GM12878 (cell line): ENCODE results near the gene ZP2. TPM values are rescaled to one million over a fixed set of nuclear protein-coding genes. Genes with fewer than 3 reads are reported as not detected.

Experiments
- ATAC-seq: fragments of 200-7000 bp; cut with Tn5 transposase; 3 replicates; pipeline ENCODE4 v1.9.1; 2020; ENCODE audit warnings: mild to moderate bottlenecking, moderate library complexity
- BruUV-seq: library from RNA; stranded (reverse); fragments of 400-500 nt; replicated peaks from 2 replicates; lab custom pipeline; 2021; lab: Mats Ljungman, UMichigan
- CTCF ChIA-PET: fragments of 300-600 bp; sonication (Branson Sonifier 250); formaldehyde crosslinking; extraction: SDS; loops from one replicate; lab custom pipeline; 2021; ENCODE audit warnings: inconsistent platforms; lab: Yijun Ruan, JAX
- POLR2A ChIA-PET: fragments of 350-600 bp; formaldehyde crosslinking; extraction: SDS; loops from one replicate; lab custom pipeline; 2021; ENCODE audit warnings: inconsistent platforms; lab: Charles Lee
- RAD21 ChIA-PET: fragments of 300-600 bp; sonication (Branson Sonifier 250); formaldehyde crosslinking; loops from one replicate; lab custom pipeline; 2023; ENCODE audit warnings: antibody characterized with exemption; ENCODE audit not compliant: unreplicated experiment; lab: Charles Lee
- SMC1A ChIA-PET: fragments of 300-600 bp; sonication (Branson Sonifier 250); formaldehyde crosslinking; loops from one replicate; lab custom pipeline; 2023; ENCODE audit not compliant: unreplicated experiment, uncharacterized antibody; lab: Charles Lee
- DNase-seq: peaks from one replicate; pipeline ENCODE4 v3.0.0-alpha.2; 2011; ENCODE audit warnings: low read depth, low spot score
- FAIRE-seq: peaks from 3 replicates; lab custom pipeline; 2011; peaks lifted over from hg19 to GRCh38; lab: Jason Lieb, UNC
- H2AFZ ChIP-seq: 2 replicates; pipeline ENCODE4 v1.6.0; 2011; ENCODE audit warnings: low read depth, low read length, control low read depth; ENCODE audit not compliant: control insufficient read depth
- H3K27ac ChIP-seq: 2 replicates; pipeline ENCODE4 v1.5.1; 2011; ENCODE audit warnings: control low read depth; ENCODE audit not compliant: control insufficient read depth, insufficient read depth
- H3K27me3 ChIP-seq, 2 experiments: replicated peaks in 1 of 2; 2 replicates each; pipeline versions ENCODE4 v1.6.0 to v1.6.1; 2011; ENCODE audit warnings: low read length in 1 of 2; ENCODE audit not compliant: control insufficient read depth in 2 of 2, insufficient read depth in 2 of 2
- H3K36me3 ChIP-seq, 2 experiments: 2 replicates each; pipeline ENCODE4 v1.5.1; 2011; ENCODE audit warnings: low read length in 1 of 2; ENCODE audit not compliant: control insufficient read depth in 2 of 2, insufficient read depth in 2 of 2
- H3K4me1 ChIP-seq: 2 replicates; pipeline ENCODE4 v1.6.1; 2011; ENCODE audit warnings: mild to moderate bottlenecking, low read length, moderate library complexity, mixed read lengths; ENCODE audit not compliant: control insufficient read depth, insufficient read depth
- H3K4me2 ChIP-seq: 2 replicates; pipeline ENCODE4 v1.6.0; 2011; ENCODE audit warnings: control low read depth; ENCODE audit not compliant: control insufficient read depth, insufficient read depth
- H3K4me3 ChIP-seq: fragments of 200-600 bp; sonication (generic); 2 replicates; pipeline ENCODE4 v1.5.1; 2016
- H3K79me2 ChIP-seq: 2 replicates; pipeline ENCODE4 v1.6.0; 2011; ENCODE audit warnings: low read length; ENCODE audit not compliant: control insufficient read depth, insufficient read depth
- H3K9ac ChIP-seq: 2 replicates; pipeline ENCODE4 v1.8.0; 2011; ENCODE audit warnings: low read length, control low read depth, mixed read lengths; ENCODE audit not compliant: control insufficient read depth, insufficient read depth
- H3K9me3 ChIP-seq: replicated peaks from 3 replicates; pipeline ENCODE4 v1.5.1; 2011; ENCODE audit warnings: mild to moderate bottlenecking, low read length; ENCODE audit not compliant: control insufficient read depth, insufficient read depth
- H4K20me1 ChIP-seq: 2 replicates; pipeline ENCODE4 v1.6.0; 2011; ENCODE audit not compliant: control insufficient read depth, insufficient read depth
- ATF2 ChIP-seq: IDR thresholded peaks from 2 replicates; pipeline ENCODE4 v1.6.1; 2012; ENCODE audit warnings: low read length, inconsistent platforms
- CBX3 ChIP-seq: fragments of 200-600 bp; sonication (generic); IDR thresholded peaks from 2 replicates; pipeline ENCODE4 v1.6.1; 2016; ENCODE audit warnings: low read depth, borderline replicate concordance
- EGR1 ChIP-seq, 2 experiments: IDR thresholded peaks; 1 replicate in 1 of 2; 2 replicates in 1 of 2; pipeline ENCODE4 v1.6.1; 2011 to 2012; ENCODE audit warnings: low read depth in 2 of 2, low read length in 2 of 2, borderline replicate concordance in 1 of 2, mild to moderate bottlenecking in 1 of 2, moderate library complexity in 1 of 2
- EZH2 ChIP-seq: IDR thresholded peaks from 2 replicates; pipeline ENCODE4 v1.6.1; 2012; ENCODE audit warnings: low read depth, mild to moderate bottlenecking, control low read depth, inconsistent platforms, low read length, borderline replicate concordance; ENCODE audit not compliant: control insufficient read depth
- GABPA ChIP-seq: IDR thresholded peaks from 2 replicates; pipeline ENCODE4 v1.6.1; 2014; ENCODE audit warnings: antibody characterized with exemption, low read depth, mild to moderate bottlenecking, inconsistent platforms
- IRF5 ChIP-seq: fragments of 450-650 bp; IDR thresholded peaks from 2 replicates; pipeline ENCODE4 v1.6.1; 2017; ENCODE audit warnings: borderline replicate concordance
- MEF2A ChIP-seq: IDR thresholded peaks from 2 replicates; pipeline ENCODE4 v1.6.1; 2011; ENCODE audit warnings: low read depth, mild to moderate bottlenecking, low read length, moderate library complexity; ENCODE audit not compliant: insufficient read depth
- NBN ChIP-seq: fragments of 450-650 bp; IDR thresholded peaks from 2 replicates; pipeline ENCODE4 v1.6.1; 2016
- NFYA ChIP-seq: IDR thresholded peaks from 2 replicates; pipeline ENCODE4 v1.6.1; 2011; ENCODE audit warnings: low read depth, mild to moderate bottlenecking, low read length, improper control_type of control experiment, borderline replicate concordance
- NFYB ChIP-seq: IDR thresholded peaks from 2 replicates; pipeline ENCODE4 v1.6.1; 2011; ENCODE audit warnings: low read depth, mild to moderate bottlenecking, low read length, improper control_type of control experiment, moderate library complexity; ENCODE audit not compliant: insufficient read depth
- PBX3 ChIP-seq: IDR thresholded peaks from 2 replicates; pipeline ENCODE4 v1.6.1; 2011; ENCODE audit warnings: mild to moderate bottlenecking, low read depth, low read length, moderate library complexity; ENCODE audit not compliant: insufficient replicate concordance
- POLR2AphosphoS2 ChIP-seq: IDR thresholded peaks from 2 replicates; pipeline ENCODE4 v1.6.1; 2011; ENCODE audit warnings: low read depth, mild to moderate bottlenecking, low read length, improper control_type of control experiment, moderate library complexity
- SKIL ChIP-seq: fragments of 450-650 bp; IDR thresholded peaks from 2 replicates; pipeline ENCODE4 v1.6.1; 2017; ENCODE audit warnings: mild to moderate bottlenecking, low read depth, inconsistent platforms; ENCODE audit not compliant: poor library complexity, severe bottlenecking
- ZNF384 ChIP-seq: IDR thresholded peaks from 2 replicates; pipeline ENCODE4 v1.6.1; 2012; ENCODE audit warnings: low read depth, mild to moderate bottlenecking, low read length, improper control_type of control experiment, borderline replicate concordance
- WGBS: methylation state at CpG from one replicate; pipeline ENCODE4 v1.1.6; 2016; ENCODE audit warnings: low lambda C conversion rate; ENCODE audit not compliant: insufficient replicate concordance, insufficient coverage; ENCODE audit errors: missing lambda C conversion rate; 5-methylcytosine and 5-hydroxymethylcytosine counted together
- in situ Hi-C: fragments of 300-500 bp; cut with MboI; formaldehyde crosslinking; loops from 9 replicates; pipeline ENCODE4 v1.14.3; 2018; ENCODE audit warnings: mixed read lengths
- intact Hi-C: fragments of 100-400 bp; cut with micrococcal nuclease; formaldehyde crosslinking; loops from one replicate; pipeline ENCODE4 v1.14.2; 2022; ENCODE audit not compliant: unreplicated experiment
- polyA plus RNA-seq, 11 experiments: library from polyadenylated mRNA; depleted of rRNA in 4 of 11; unstranded in 6 of 11; stranded (reverse) in 5 of 11; fragments of >200 nt; fragmentation: Nextera tagmentation in 4 of 11; fragmentation: Illumina TruSeq in 1 of 11; extraction: Ambion mirVana in 4 of 11; extraction: Trizol in 1 of 11; gene quantifications; 1 replicate in 1 of 11; 2 replicates in 10 of 11; pipeline versions ENCODE4 v1.2.1 to v1.2.3, GENCODE V29; 2011 to 2016; ENCODE audit warnings: inconsistent platforms in 2 of 11, missing spikeins in 2 of 11, low read depth in 1 of 11
- total RNA-seq, 4 experiments: library from RNA; depleted of rRNA in 3 of 4; stranded (reverse); fragments of >200 nt in 3 of 4; fragmentation: Illumina TruSeq in 1 of 4; extraction: Trizol in 1 of 4; gene quantifications; 2 replicates each; pipeline versions ENCODE4 v1.2.1 to v1.2.3, GENCODE V29; 2013 to 2021

The ZP2 gene
- total and polyA plus RNA-seq, 10 of the 15 experiments (the other 5 are each of a cell fraction or from before 2014, with no cell fraction given) = 0.11 to 0.33 (median 0.16) TPM; not detected in 1

DNA sequence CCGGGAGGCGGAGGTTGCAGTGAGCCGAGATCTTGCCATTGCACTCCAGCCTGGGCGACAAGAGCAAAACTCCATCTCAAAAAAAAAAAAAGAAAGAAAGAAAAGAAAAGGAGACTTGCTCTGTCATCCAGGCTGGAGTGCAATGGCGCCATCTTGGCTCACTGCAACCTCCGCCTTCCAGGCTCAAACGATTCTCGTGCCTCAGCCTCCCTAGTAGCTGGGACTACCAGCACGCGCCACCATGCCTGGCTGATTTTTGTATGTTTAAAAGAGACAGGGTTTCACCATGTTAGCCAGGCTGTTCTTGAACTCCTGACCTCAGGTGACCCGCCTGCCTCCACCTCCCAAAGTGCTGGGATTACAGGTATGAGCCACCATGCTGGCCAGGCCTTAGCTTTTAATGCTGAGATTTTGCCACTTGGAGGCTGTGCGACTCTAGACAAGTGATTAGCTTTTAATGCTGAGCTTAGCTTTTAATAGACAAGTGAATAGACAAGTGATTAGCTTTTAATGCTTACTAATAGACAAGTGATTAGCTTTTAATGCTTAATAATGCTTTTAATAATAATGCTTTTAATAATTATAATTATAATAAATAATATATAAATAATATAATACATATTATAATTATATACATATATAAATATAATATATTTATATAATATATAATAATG is 43.3 kb downstream of the ZP2 start:
- ATAC-seq = no peak

More for the DNA sequence above, 43.3 kb downstream of the ZP2 start:
- WGBS = 98% methylated on average over 8 of the region's 12 CpGs
- Histone ChIP-seq H3K79me2 (no peaks in the 10 kb centered on the region), H3K27ac (no peak overlapping the region), H4K20me1 (no peaks in the 10 kb centered on the region), H3K4me1 (no peaks in the 10 kb centered on the region), H3K4me2 (no peak overlapping the region), H2AFZ (no peak overlapping the region), H3K9ac (no peak overlapping the region), H3K4me3 (no peak overlapping the region), H3K36me3 (no peaks in the 10 kb centered on the region; a peak in 2 of 4 replicates), H3K27me3 (no peaks in the 10 kb centered on the region), H3K9me3 (no peaks in the 10 kb centered on the region)
- ChIA-PET SMC1A (interaction anchor here (0.5 to 1.2 kb wide), 2 partner anchors 22 to 48 kb away, joined by 3 read pairs; no protein-coding TSS in a partner anchor), RAD21 (interaction anchor here (0.8 to 2.0 kb wide), 3 partner anchors 9 to 133 kb away, joined by 3 to 7 read pairs (median 3); no protein-coding TSS in a partner anchor), CTCF (interaction anchor here (0.7 to 2.3 kb wide), 4 partner anchors 7 to 20 kb away, joined by 3 to 9 read pairs (median 3); no protein-coding TSS in a partner anchor), POLR2A (interaction anchor here (0.9 kb wide), 1 partner anchor 8 kb away, joined by 4 read pairs; no protein-coding TSS in a partner anchor)
- in situ Hi-C loops (no loop called here), intact Hi-C loops (no loop called here)
- TF ChIP-seq PBX3 (no peak), CBX3 (no peak), NFYB (no peak), EGR1 (IDR thresholded peaks at IDR 0.05; ENCODE audit: borderline replicate concordance in 1 of 2, low read depth in 2 of 2, low read length in 2 of 2) (no peak), IRF5 (no peak), ATF2 (no peak), GABPA (no peak), SKIL (no peak), NBN (no peak), ZNF384 (no peak), EZH2 (no peak), MEF2A (no peak), POLR2AphosphoS2 (no peak), NFYA (no peak)
- no TSS peak for BruUV-seq
- DNase-seq (no peak), FAIRE-seq (no peak)
